ENCODE data around the gene CSNK2A1. TPM values are rescaled to one million over a fixed set of nuclear protein-coding genes. Genes with fewer than 3 reads are reported as not detected.

The CSNK2A1 gene
- total RNA-seq, 2 donors from 2014 or later, result 83.9 to 90.7 TPM

- no peak for DNase-seq (ENCODE audit: low spot score)
- Histone ChIP-seq H3K27ac (peak overlapping the region in 1 of 2 donors; percentile 20), H3K9me3 (no peaks in the 10 kb centered on the region), H3K36me3 (peaks cover 14% of the 10 kb centered on the region), H3K27me3 (replicated peaks; ENCODE audit: insufficient read depth) (no peaks in the 10 kb centered on the region), H3K4me3 (no peak overlapping the region), H3K4me1 (ENCODE audit: control insufficient read depth in 1 of 2, low read depth in 2 of 2) (peaks cover 0 to 16% of the 10 kb centered on the region in 2 donors)
- ATAC-seq (ENCODE audit: insufficient number of reproducible peaks, low FRiP score, low read depth), result no peak
- no peak for TF ChIP-seq CTCF (IDR thresholded peaks at IDR 0.05)
Measured at GRCh38 chr20:445514-446336, 97.9 kb downstream of the CSNK2A1 start.

- H3K4me3 ChIP-seq, result no peak overlapping the region
- H3K36me3 ChIP-seq, result peaks cover 22% of the 10 kb centered on the region
- no peak for DNase-seq (ENCODE audit: low spot score)
- H3K4me1 ChIP-seq (ENCODE audit: control insufficient read depth in 1 of 2, low read depth in 2 of 2), result peaks cover 0 to 16% of the 10 kb centered on the region in 2 donors
- H3K27me3 ChIP-seq (replicated peaks; ENCODE audit: insufficient read depth), result no peaks in the 10 kb centered on the region
- no peak for TF ChIP-seq CTCF (IDR thresholded peaks at IDR 0.05)
- no peaks in the 10 kb centered on the region for H3K9me3 ChIP-seq
- ATAC-seq (ENCODE audit: insufficient number of reproducible peaks, low FRiP score, low read depth), result no peak
- H3K27ac ChIP-seq, result peak overlapping the region in 1 of 2 donors; percentile 20
Measured at GRCh38 chr20:444862-445426, 98.6 kb downstream of the CSNK2A1 start.

GRCh38 chr20:444117-444516 is 99.5 kb downstream of the CSNK2A1 start:
- no peak for TF ChIP-seq CTCF (IDR thresholded peaks at IDR 0.05)
- no peak overlapping the region for H3K27ac ChIP-seq
- no peak for ATAC-seq (ENCODE audit: insufficient number of reproducible peaks, low FRiP score, low read depth)
- no peak for DNase-seq (ENCODE audit: low spot score)
- H3K4me1 ChIP-seq (ENCODE audit: control insufficient read depth in 1 of 2, low read depth in 2 of 2), result peaks cover 0 to 16% of the 10 kb centered on the region in 2 donors
- no peaks in the 10 kb centered on the region for H3K9me3 ChIP-seq
- no peaks in the 10 kb centered on the region for H3K27me3 ChIP-seq (replicated peaks; ENCODE audit: insufficient read depth)
- no peak overlapping the region for H3K4me3 ChIP-seq
- peaks cover 29% of the 10 kb centered on the region for H3K36me3 ChIP-seq

- H3K4me3 ChIP-seq, result no peak overlapping the region
- peaks cover 36% of the 10 kb centered on the region for H3K36me3 ChIP-seq
- ATAC-seq (ENCODE audit: insufficient number of reproducible peaks, low FRiP score, low read depth) (no peak), DNase-seq (ENCODE audit: low spot score) (no peak)
- H3K4me1 ChIP-seq (ENCODE audit: control insufficient read depth in 1 of 2, low read depth in 2 of 2), result peaks cover 0 to 16% of the 10 kb centered on the region in 2 donors
- no peak overlapping the region for H3K27ac ChIP-seq
- no peaks in the 10 kb centered on the region for H3K9me3 ChIP-seq
- no peak for TF ChIP-seq CTCF (IDR thresholded peaks at IDR 0.05)
- H3K27me3 ChIP-seq (replicated peaks; ENCODE audit: insufficient read depth), result no peaks in the 10 kb centered on the region
Measured at GRCh38 chr20:443223-443775, 100.3 kb downstream of the CSNK2A1 start.

GRCh38 chr20:440636-441035 is 103.0 kb downstream of the CSNK2A1 start:
- H3K36me3 ChIP-seq, result peaks cover 54% of the 10 kb centered on the region
- TF ChIP-seq CTCF (IDR thresholded peaks at IDR 0.05), result no peak
- no peak overlapping the region for H3K4me3 ChIP-seq
- no peak overlapping the region for H3K27ac ChIP-seq
- DNase-seq (ENCODE audit: low spot score) (no peak), ATAC-seq (ENCODE audit: insufficient number of reproducible peaks, low FRiP score, low read depth) (no peak)
- H3K9me3 ChIP-seq, result no peaks in the 10 kb centered on the region
- H3K27me3 ChIP-seq (replicated peaks; ENCODE audit: insufficient read depth), result no peaks in the 10 kb centered on the region
- H3K4me1 ChIP-seq (ENCODE audit: control insufficient read depth in 1 of 2, low read depth in 2 of 2), result peaks cover 0 to 12% of the 10 kb centered on the region in 2 donors

Data from thoracic aorta (tissue), 2 donors.